ENCODE results near the gene ZAP70.
"Not testable (repeated sequence)": the region's sequence is repeated elsewhere in the genome, so short reads cannot be mapped to it uniquely, and the experiment has no call there.

The ZAP70 gene

DNA sequence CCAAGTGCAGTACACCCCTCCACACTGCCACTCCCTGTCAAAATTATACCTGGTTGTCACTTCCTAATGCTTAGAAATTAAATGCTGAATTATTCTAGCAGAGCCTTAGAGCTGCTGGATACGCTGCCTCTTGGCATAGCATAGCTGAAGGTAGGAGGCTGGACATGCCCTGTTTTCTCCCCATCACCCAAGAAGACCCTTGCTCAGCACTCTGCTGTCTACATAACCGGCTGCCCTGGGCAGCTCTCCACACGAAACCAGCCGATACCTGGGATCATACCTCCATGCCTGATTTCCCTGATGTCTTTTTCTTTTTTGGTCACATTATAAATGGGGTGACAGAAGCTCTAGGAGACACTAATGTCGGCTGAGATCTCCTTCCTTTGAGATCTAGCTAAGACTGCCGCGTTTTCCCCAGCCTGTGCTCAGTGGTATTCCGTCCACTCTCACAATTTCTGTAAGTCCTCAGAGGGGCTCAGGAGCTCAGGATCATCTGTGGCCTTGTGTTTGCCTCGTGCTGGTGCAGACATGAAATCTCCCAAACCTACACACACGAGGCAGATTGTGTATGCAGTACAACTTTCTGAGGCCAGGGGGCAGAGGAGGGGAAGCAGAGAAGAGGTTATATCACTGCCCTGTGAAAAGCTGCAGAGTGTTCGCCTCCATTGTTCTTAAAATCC lies 13.5 kb upstream of the ZAP70 start:
- DNase-seq = peak; percentile 68

DNA sequence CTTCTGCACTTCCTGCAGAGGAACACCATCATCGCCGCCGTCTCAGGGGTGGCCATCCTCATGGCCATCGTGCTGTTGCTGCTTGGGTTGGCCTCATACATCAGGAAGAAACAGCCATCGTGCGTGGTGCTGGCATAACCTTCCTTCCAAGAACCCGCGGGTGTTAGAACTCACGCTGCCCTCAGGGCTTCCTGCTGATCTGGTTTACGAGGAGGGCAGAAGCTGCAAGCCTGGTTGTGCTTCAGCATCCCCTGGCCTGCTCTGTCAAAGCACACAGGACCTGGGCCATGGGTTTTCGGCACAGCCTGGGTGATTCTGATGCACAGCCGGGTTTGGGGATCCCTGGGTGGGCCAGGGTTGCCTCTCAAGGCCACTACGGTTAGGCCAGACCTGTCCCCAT lies 12.2 kb upstream of the ZAP70 start:
- no peak for DNase-seq

DNA sequence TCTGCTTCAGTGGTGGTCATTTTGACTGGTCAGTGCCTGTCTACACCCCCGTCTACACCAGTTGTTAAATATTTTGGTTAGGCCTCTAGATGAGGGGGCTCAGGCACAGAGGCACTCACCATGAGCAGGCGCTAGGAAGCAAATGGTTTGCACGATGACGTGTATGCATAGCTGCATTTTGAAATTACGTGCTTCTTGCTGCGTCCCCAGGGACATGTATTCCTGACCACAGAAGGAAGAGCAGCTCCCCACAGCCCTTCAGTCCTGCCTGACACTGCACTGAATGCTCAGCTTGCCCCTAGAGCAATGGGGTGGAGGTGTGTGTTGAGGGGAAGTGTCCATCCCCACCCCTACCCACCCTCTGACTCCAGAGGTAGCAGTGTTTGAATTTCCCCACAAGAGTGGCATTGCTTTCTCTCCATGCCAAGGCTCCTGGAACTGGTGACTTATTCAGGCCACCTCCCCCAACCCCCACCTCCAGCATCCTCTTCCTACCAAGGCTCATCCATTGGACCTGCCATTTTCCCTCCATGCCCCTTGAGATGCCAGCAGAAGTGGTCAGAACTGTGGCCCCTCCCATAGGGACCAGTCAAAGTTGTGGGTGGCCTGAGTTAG lies 11.4 kb upstream of the ZAP70 start:
- DNase-seq = no peak

DNA sequence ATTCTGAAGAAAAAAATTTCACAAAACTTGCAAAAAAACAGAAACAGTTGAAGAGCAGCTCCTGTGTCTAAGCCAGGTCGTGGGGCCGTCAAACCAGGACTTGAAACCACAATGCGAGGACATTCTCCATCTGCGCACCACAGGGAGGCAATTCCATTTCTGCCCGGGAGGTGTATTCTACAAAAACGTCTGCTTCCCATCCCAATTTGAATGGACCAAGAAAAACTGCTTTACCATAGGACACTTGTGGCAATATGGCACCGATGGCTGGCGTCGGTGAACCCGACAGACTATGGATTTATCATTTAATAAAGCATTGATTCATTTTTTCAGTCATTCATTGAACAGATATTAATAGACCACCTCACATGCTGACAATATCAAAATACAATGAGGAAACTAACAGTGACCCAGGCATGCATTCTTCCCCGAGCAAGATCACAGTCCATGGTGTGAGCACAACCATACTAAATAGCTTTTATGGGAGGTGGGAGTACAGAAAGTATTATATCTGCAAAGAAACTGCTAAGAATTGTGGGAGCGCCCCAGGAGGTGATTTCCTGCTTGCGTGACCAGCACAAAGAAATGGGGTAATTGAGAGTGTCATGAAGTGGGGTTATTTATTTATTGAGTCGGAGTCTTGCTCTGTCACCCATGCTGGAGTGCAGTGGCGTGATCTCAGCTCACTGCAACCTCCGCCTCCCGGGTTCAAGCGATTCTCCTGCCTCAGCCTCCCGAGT lies 10.5 kb upstream of the ZAP70 start:
- no peak for DNase-seq

DNA sequence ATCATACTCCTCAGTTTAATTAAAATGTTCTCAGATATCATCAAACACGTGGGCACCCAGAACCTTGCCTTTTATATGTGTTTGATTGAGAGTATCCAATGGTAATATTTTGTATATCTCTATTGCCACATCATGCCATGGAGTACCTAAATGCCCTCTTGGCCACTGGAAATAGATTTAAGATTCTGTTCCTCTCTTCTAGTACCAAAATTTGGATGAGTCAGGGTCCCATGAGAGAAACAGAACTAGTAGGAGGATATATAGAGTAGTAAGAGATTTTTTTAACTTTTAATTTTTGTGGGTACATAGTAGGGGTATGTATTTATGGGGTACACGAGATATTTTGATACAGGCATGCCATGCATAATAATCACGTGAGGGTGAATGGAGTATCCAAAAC lies 9.6 kb upstream of the ZAP70 start:
- DNase-seq = peak; percentile 44

DNA sequence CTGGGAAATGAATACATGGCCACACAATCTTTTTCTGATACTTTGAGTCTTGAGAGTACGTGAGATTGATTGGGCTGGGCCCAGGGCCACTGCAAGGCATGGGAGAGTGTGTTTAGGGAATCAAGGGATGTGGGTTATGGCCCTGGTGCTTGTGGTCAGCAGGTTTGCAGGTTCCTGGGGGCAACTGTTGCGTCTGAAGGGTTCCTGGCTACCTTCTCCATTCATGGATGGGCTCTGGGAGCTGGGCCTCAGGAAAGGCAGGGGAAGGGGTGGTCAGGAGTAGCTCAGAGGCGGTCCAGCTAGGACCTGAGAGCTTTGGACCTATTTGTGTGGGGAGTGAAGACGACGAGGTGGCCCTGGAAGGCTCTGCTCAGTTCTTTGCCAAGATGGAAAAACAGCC lies 8.4 kb upstream of the ZAP70 start:
- DNase-seq = no peak

DNA sequence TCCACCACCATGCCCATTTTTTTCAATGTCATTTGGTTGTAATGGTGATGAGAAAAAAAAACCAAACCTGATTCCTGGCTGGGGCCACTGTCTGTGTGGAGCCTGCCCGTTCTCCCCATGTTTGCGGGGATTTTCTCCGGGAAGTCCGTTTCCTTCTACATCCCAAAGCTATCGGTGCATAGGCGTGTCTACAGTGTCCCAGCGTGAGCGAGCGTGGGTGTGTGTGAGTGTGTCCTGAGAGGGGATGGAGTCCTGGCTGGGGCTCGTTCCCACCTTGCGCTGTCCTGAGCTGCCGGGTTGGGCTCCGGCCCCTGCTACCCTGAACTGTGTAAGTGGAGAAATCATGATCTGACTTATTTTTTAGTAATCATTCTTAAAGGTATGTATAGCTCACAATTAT lies 7.3 kb upstream of the ZAP70 start:
- no peak for DNase-seq

DNA sequence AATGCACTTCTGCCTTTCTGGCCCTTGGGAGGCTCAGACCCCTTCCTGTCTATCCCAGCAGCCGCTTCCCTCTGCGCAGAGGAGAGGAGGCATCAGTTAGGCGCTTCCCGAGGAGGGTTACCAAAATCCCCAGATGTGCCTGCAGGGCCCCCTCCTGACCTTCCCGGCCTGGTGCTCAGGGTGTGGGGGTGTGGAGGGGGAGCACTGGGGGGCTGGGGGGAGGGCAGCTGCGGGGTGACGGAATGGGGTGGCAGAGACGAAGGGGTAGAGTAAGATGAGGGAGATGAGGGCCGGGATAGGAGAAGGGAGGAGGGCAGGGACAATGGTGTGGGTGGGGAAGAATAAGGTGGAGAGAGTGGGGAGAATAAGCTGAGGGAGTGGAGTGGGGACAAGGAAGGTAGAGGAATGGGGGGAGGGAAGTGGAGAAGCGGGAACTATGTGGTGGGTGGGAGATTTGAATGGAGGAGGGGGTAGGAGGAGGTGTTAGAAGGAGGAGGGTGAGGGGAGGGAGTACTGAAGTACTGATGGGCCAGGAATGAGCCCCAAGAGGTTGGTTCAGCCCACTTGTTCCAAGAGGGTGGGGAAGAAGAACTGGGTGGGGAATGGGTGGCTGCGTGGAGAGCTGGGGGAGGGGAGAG lies 6.5 kb upstream of the ZAP70 start:
- DNase-seq = no peak

DNA sequence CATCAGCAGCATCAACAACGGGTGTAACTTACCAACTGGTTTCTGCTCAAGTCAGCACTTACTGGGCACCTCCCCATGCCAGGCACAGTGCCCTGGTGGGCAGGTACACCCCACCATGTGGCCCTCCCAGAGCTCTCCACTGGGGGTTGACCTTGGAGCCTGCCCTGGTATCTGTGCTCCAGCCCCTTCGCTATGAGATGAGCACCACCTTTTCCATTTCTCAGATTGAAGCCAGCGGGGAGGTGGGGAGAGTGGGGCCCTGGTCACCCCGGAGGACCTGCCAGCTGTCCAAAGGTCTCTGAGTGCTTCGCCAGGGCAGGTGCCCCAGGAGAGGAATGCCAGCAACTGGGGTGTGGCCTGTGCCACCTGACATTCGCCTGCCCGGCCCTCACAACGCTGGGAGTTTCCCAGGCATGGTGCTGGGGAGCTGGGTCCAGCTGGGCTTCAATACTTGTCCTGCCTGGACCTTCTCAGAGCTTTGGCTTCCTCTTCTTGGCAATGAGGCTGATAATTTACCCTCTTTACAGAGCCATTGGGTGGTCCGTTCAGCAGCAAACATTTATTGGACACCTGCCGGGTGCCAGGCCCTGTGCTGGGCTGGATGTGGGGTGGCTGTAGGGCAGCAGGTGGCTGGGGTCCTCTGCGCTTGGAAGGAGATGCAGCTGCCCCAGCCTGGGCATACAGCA lies 5.9 kb upstream of the ZAP70 start:
- no peak for DNase-seq

DNA sequence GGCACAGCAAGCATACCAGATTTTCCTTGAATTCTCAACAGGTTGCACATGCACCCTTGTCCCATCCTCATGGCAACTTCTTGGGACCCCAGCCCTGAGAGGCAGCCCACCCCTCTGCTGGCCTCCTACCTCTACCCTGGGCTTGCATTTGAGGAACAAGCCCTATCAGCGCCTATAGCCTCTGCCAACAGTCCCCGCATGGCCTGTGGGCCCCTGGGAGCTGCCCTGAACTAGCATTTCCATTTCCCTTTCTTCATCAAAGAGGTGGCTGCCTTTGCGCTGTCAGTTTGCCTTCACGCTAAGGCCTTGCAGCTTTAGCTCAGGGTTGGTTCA lies 5.4 kb upstream of the ZAP70 start:
- no peak for DNase-seq

DNA sequence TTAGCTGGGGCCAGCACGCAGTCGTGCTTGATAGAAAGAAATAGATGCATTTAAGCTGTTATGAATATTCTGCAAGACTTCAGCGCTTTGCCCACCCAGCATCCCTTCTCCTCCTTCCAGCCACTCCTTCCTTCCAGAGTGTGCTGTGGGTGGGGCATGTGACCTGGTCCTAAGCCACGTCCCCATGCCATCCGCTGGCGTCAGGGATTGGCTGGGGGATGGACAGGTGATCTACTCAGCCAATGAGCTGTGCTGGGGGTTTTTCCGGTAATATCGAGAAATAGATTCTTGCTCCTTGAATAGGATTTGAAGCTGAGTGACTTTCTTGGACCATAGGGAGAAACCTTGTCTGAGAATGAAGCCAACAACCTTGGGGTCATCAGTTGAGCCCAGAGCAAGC lies 4.8 kb upstream of the ZAP70 start:
- no peak for DNase-seq

DNA sequence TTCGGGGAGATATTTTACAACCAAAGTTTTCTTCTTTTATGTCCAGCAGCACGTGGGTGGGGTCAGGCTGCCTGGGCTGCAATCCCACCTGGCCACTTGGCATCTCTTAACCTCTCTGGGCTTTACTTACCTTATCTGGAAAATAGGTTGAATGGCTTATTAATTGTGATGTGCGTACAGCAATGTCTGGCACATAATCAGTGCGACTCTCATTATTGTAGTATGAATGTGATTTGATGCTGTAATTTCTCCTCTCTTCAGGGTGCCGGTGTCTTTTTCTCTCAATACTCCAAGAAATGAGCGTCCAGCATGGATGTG lies 2.0 kb upstream of the ZAP70 start:
- no peak for DNase-seq

DNA sequence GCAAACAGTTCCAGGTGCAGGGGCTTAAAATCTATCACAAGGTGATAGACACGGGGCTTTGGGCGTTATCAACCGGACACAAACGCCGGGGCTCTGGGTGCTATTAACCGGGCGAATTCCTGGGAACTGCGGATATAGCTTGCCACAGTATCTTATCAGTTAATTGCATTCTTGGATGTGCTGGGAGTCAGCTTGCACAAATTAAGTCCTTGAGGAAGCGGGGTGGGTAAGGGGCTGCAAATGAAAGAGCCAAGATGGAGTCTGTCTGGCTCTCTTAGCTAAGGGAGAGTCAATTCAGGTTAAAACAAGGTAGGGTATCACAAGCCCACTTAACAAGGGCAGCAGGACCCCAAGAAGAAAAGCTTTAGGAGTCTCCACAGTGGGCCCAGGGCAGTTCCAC lies 1.2 kb upstream of the ZAP70 start:
- not testable (repeated sequence) for DNase-seq

DNA sequence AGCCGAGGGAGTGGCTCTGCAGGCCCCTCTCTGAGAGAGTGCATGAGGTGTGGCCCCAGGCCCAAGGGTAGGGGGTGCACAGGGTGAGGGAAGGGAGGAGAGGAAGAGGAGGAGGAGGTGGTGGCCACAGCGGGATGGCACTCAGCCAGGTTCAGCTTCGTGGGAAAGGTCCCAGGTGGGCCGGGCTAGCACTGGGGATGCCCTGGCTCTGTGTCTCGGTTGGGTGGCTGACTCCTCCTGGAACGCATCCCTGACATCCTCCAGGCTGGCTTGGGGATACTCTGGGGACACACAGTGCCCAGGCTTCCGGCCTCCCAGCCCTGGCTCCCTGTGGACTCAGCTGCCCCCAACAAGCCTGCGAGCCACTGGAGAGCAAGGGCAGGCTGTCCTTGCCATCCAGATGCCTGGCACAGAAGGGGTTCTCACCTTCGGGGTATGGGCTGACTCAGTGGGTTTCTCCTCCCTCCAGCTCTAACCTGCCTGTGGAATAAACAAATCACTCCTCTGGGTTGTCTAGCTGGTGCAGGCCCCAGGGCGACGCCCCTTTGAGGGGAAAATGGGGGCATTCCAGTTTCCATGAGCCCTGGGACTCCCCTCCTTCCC lies 582 bp upstream of the ZAP70 start:
- DNase-seq = no peak

DNA sequence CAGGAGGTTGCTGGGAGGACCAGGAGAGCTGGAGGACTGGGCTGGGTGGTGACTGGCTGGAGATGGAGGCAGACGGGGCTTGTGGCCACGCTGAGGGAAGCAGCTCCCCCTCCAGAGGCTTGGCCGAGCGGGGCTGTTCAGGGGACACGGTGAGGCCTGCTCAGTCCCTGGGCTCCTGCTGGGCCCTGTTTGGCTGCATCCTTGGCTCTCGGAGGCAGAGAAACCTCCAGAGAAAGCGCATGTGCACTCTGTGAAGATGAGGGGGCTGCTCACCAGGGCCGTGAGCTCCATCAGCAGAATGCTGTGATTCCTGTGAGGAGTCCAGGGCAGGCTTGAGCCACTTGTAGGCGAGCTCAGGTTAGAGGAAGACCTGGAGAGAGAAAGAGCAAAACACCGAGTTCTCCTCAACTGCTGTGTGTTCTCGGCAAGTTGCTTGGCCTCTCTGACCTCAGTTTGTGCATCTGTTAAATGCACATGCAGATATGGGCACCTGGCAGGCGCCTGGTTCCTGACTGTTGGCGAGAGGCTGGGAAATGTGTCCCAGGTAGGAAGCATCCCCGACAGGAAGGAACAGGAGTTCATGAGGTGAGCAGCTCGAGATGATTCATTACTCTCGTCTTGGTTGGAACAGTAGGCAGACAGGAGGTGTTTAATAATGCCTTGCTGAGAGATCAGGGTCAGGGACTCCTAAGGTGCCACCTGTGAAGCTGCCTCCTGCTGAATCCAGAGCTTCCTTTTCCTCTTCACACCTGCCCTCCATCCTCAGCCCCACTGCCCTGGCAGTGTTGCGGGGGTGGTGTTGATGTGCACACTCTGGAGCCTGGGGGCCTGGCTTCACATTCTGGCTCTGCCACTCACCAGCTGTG lies 941 bp downstream of the ZAP70 start:
- no peak for DNase-seq

DNA sequence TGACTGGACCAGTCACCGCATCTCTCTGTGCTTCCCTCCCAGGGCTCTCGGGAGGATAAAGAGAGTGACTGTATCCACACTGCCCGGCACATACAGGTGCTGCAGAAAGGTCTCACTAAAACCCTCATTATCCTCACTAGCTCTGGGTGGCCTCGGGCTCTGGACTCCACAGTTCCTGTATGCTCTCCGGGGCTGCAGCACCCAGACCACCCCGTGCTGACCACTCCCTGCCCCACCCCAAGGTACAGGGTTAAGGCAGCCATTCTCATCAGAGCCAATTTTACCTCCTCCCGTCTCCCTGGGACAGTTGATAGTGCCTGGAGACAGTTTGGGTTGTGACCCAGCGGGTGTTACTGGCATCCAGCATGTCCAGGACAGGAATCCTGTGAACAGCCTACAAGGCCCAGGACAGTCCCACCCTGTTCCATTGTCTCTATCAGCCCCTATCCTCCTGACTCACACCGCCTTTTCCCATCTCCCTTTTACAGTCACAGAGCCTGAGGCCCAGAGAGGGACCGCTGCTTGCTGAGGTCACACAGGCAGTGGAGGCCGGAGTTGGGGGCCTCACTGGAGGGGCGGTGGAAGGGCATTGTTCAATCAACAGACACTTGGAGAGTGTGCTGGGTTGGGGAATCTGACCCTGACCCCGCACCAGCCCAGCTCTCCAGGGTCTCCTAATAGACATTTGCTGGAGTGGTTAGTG lies 1.7 kb downstream of the ZAP70 start:
- DNase-seq = no peak

DNA sequence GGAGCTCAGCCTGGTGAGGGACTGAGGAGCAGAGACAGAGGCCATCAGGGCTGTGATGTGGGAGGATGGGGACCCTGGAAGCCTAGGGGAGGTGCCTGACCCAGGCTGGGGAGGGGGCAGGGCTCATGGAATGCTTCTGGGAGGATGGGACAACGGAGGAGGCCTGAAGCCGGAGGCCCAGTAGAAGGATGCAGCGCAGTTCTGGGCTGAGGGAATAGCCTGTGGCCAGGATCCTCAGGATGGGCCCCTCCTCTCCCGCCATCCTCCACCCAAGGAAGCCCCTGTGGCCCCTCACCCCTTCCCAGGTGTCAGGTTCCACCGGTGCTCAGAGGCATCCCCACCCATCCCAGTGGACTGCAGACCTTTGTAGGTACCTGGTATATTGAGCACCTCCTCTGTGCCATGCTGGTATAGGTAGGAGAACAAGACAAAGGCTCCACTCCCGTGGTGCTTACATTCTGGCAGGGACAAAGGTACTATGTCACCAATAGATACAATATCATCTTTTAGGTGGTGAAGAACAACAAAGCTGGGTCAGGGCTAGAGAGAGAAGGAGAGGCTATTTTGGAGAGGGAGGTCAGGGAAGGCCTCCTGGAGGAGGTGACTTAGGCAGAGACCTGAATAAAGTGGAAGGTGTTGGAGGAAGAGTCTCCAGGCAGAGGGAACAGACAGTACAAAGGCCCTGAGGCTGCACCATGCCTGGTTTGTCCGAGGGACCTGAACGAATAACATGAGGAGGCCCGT lies 2.7 kb downstream of the ZAP70 start:
- no peak for DNase-seq

DNA sequence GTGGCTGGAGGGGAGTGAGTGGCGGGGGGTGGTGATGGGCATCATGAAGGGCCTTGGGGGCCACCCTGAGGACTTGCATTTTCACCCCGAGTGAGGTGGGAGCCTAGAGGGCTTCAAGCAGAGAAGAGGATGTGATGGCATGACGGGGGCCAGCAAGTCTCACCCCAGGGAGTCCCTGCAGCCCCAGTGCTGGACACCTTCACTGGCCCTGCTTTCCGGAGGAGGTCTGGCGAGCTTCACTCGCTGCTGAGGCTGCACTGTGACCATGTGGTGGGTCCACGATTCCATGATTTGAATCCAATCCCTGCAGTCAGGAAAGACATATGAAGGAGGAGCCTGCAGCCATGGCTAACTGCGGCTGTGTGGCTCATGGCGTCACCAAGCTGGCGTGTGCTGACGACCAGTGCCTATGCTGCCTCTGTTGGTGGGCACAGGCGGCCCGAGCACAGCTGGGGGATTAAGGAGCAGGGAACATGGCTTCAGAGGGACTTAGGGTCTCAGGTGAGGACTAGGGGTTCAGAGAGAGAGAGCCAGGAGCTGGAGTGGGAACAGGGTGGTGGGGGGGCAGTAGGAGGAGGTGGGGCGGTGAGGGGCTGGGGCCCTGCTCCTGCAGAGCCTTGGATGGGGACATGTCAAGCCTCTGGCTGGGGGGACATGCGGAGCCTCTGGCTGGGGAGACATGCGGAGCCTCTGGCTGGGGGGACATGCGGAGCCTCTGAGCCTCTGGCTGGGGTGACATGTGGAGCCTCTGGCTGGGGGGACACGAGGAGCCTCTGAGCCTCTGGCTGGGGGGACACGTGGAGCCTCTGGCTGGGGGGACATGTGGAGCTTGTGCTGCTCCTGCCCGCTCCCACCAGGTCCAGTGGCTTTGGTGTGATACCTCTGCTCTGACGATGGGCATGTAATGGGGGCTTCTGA lies 3.6 kb downstream of the ZAP70 start:
- no peak for DNase-seq

DNA sequence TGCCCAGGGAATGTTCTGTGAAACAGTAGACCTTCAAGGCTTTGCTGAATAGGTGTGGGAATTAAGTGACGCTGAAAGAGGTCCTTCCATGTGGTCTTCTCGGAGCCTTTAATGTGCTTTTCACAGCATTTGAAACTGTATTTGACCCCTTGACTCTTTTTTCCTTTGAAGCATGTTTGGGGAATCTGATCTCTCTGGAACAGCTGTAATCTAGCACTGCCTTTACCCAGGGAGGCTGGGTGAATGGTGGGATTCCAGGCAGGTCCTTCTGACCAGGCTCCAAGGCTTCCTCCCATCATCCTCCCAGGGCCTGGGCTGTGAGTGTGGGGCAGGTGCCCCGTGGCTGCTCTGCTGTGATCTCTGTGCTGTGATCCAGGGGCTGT lies 4.2 kb downstream of the ZAP70 start:
- DNase-seq = no peak

All from suppressor macrophage treated with lipopolysaccharide for 4 hours (primary cell).